Left kidney (tissue), 8 donors: ENCODE measurements around the gene PRDM1. TPM values are rescaled to one million over a fixed set of nuclear protein-coding genes. Genes with fewer than 3 reads are reported as not detected.
A peak's percentile ranks its signal among the peaks of the same experiment; 100 is the strongest.

Source experiments
- DNase-seq: peaks from one replicate; pipeline ENCODE4 v3.0.0-alpha.2; 2013
- long read RNA-seq, 8 donors: transcript quantifications; one replicate each; lab custom pipeline, GENCODE V29; 2026
- polyA plus RNA-seq: library from polyadenylated mRNA; unstranded; fragments of 120-200 nt; gene quantifications from one replicate; pipeline ENCODE4 v1.2.1, GENCODE V29; 2013; ENCODE audit not compliant: insufficient read length

The PRDM1 gene
- 2.5 TPM for polyA plus RNA-seq
- long read RNA-seq, donor 1, result 0 reads
- long read RNA-seq, donor 2, result 0 reads
- long read RNA-seq, donor 3, result 0 reads
- long read RNA-seq, donor 4, result 0 reads
- long read RNA-seq, donor 5, result 0 reads
- long read RNA-seq, donor 6, result 0 reads
- long read RNA-seq, donor 7, result 0 reads
- long read RNA-seq, donor 8, result 0 reads

DNA sequence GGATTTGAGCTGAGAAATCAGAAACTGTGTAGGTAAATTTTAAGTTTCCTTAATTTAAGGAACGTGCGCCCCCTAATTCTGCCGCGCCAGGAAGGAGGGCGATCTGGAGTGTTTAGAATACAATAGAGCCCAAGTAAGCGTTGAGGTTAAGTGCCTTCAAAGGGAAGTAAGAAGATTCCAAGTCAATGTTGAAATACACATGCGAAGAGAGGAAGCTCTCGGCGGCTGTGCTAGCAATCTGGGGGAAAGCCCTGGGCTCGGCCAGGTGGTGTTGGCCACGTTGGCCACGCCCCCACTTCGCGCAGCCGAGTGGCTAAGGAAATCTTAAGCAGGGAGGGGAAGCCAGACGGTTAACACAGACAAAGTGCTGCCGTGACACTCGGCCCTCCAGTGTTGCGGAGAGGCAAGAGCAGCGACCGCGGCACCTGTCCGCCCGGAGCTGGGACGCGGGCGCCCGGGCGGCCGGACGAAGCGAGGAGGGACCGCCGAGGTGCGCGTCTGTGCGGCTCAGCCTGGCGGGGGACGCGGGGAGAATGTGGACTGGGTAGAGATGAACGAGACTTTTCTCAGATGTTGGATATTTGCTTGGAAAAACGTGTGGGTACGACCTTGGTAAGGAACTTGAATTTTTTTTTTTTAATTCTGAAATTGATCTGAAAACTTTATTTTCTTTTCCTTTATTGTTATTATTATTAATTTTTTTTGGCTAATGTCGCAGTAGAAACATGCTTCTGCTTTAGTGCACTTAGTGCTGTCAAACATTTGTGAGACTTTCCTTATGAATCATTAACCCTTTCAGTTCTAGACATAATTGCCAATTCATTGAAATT lies at the start of gene PRDM1:
TSS of gene PRDM1 (plus strand) at position 353 of the 830 bp plus-strand sequence. CDS start at position 571, 218 bp downstream.
- DNase-seq, result peak; percentile 66

DNA sequence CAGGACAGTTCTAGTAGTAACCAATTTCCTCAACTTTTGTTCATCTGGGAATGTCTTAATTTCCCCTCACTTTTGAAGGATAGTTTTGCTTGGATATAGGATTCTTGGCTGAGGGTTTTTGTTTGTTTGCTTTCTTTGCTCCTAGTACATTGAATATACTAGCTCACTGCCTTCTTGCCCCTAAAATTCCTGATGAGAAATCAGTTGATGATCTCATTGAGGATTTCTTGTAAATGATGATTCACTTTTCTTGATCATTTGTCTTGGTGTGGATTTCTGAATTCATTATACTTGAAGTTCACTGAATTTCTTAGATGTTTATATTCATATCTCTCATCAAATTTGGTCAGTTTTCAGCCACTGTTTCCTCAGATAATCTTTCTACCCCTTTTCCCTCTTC lies 49.1 kb upstream of the PRDM1 start:
- no peak for DNase-seq

DNA sequence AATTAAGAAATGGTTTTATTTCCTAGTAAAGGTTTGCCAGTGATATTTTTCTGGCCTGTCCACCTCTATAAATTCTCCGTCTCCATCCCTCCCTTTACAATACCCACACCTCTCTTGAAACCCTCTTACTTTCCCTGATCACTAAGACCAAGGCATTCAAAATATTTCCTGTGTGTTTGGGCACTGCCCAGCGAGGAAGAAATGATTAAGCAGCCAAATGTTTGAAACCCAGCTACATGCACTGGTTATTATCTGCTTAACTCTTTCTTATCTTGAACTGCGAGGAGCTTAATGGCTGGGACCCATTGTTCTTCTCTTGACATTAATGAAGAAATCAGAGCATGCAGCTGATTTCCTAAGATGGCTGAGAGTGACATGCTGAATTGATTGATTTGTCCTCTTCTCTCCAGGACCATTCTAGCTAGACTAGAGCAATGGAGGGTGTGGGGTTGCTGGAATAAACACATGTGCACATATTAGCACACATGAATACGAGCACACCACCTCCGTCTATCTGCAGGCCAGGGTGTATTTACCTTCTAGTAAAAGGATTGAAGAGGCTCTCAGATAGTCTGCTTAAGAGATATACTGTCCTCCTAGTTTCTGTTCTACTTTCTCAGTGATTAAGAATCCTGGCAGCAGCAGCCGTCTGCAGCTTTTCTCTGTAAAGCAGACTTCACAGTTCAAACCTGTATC lies 46.1 kb upstream of the PRDM1 start:
- no peak for DNase-seq

DNA sequence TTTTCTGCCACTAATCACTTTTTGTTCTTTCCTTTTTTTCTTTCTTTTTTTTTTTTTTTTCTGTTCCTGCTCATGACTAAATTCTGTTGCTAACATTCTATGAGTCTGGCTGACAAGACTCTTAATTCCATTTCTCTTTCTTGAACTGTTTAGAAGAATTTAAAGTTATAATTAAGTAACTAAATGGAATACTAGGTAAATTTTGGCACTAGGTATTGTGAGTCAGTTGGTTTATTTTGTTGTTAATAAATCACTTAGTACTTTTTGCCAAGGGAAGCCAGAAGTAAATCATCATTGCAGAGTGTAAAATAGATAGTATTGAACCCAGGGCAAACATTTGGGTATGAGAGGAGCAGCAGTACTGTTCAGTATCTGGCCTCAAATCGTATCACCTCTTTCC lies 42.0 kb upstream of the PRDM1 start:
- DNase-seq, result no peak

DNA sequence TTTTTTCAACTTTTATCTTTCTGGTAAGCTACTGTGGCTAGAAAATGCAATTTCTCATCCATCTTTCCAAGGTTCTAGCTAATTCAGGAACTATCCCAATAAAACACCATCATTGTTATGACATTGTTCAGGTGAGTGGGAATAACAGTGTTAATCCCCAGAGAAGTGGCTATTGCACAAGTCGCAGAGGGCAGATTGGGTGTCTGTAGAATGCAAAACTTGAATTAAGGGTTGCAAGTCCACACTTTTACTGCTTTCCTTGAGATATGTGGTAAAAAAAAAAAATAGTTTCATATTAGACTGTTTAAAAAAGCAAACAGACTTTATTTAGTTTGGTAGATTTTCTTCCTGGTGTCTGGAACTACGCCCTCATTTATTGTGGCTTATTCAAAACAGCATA lies 41.1 kb upstream of the PRDM1 start:
- DNase-seq, result no peak

GRCh38 chr6:106046116-106046853 lies 39.9 kb upstream of the PRDM1 start:
- no peak for DNase-seq

DNA sequence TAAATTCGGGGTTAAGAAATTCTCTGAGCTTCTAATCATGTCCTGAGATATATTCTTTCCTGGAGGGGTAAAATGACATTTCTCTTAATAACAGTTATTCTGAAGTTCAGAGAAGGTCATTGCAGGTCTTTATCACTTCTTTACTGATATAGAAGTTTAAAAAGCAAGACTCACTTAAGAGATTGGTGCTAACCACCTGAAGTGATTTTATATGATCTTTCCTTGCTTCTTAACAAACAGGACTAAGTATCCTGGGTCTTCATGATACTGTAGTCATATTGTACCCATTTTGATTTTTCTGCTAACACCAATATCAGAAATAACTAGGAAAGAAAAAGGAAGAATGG lies 39.3 kb upstream of the PRDM1 start:
- no peak for DNase-seq

DNA sequence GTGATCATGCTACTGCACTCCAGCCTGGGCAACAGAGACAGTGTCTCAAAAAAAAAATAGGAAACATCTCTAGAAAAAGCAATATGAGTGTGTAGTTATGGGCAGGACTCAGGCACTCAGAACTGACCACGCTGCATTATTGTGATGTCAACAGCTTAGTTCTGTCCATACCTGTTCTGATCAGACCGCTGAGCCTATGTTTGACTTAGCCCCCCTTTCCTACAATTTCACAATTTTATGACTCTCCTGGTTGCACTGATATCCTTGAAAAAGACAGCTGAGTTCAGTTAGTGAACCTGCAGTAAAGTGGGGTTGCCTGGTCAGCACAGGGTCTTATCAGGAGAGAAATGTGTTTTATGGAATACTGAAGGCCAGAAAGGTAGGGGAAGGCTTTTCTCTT lies 37.8 kb upstream of the PRDM1 start:
- DNase-seq, result no peak

DNA sequence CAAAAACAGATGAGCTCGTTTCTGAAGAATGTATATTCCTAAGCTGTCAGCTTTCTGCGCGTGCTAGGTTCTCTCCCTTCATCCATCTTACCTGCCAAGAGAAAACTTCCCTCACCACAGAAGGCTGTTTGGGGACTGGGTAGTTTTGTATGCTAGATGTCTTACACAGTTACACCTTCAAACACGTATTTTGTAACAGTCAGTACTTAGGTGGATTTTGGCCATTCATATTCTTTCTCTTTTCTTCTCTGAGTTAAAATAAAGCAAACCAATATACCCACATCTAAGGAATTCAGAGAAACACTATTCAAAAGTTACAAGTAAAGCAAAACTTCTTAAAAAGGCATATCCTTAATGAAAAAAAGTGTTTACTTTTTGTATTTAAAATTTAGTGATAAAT lies 35.6 kb upstream of the PRDM1 start:
- no peak for DNase-seq

GRCh38 chr6:106051226-106051625 lies 34.9 kb upstream of the PRDM1 start:
- no peak for DNase-seq

GRCh38 chr6:106053484-106054205 lies 32.5 kb upstream of the PRDM1 start:
- no peak for DNase-seq

GRCh38 chr6:106055489-106055888 lies 30.6 kb upstream of the PRDM1 start:
- no peak for DNase-seq

DNA sequence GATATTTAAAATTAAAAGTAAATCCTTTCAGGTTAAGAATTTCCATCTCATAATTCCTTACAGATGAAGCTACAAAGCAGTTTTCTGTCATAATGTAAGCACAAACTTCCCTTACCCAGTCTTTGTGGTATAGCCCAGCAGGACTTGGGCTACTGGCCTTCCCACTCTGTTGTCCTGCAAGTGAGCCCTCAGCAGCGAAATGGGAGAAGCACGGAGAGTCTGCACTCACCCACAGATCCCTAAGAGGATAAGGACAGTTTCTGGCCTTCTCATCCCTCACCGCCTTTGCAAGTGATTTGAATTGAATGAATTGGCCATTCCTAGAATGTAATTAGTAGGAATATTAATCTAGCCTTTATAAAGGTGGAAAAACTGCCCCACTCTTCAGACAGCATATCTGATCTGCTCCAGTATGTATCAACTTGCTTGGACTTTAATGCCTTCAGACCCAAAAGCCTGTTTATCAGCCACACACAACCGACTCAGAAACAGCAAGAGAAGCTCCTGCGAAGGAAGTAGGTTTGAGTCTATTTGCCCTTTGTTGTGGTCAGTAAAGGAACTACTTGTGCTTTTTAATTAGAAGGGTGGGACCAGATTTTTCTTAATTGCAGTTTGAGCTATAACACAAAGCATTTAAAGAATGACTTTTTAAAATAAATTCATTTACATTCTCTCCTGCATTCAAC lies 29.9 kb upstream of the PRDM1 start:
- no peak for DNase-seq

DNA sequence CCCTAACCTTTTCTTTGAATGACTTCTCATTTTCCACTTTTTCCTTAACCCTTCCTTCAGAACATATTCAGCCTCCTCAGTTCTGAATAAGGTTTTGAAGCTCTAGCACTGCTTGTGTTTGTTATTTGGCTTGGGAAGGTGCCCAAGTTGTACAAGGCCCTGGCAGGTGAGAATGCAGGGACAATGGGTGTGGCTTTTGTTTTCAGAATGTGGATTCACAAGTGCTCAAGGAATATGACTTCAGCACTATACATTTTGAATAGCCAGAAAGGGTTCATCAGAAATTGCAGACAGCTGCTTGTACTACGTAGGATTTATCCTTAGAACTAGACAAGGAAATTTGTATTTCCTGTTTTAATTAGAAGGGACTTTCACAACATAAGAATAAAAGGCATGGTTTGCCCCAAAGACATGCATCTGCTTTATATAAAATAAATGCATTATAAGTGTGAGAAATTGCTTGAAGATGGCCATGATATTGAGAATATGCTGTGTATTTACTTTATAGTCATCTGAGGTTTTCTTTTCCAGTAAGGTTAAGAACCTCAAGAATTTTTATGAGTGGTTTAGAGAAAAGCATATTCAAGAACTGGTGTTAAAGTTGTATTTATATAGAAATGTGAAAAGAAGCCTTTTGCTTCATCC lies 29.3 kb upstream of the PRDM1 start:
- DNase-seq, result no peak

- DNase-seq, result no peak
These were observed 26.8 kb upstream of the PRDM1 start for GRCh38 chr6:106059331-106059730.

DNA sequence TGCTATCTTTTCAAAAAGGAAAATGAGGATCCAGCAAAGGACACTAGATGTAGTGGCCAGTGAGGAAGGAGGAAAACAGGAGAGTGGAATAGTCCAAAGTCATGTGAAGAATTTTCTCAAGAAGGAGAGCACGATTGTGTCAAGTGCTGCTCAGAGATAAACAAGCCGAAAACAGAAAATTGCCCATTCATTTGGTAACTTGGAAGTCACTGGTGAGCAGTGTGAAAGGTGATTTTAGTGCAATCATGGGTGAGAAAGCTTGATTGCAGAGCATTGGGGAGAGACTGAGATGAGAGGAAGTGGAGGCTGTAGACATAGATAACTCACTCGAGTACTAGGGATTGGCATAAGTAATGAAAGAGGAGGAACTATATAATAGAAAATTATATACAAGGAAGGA lies 26.0 kb upstream of the PRDM1 start:
- DNase-seq, result no peak

DNA sequence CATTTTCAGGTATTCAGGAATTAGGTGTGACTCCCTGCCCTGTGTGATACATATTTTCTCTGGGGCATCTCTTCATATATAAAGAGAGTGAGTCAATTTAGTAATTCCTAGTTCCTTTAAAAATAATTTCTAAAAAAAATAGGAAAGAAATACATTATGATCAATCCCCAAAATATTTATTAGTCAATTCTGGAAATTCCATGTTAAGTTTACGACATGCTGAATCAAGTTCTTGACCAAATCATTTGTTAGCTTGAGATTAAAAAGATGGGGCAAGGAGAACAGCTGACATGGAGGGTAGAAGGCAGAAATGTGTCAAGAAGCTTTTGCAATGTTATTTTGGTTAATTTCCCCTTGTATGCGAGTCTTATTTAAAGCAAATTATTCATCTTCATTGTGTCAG lies 22.7 kb upstream of the PRDM1 start:
- no peak for DNase-seq

GRCh38 chr6:106064142-106064541 lies 22.0 kb upstream of the PRDM1 start:
- no peak for DNase-seq

GRCh38 chr6:106064756-106065155 lies 21.4 kb upstream of the PRDM1 start:
- no peak for DNase-seq

DNA sequence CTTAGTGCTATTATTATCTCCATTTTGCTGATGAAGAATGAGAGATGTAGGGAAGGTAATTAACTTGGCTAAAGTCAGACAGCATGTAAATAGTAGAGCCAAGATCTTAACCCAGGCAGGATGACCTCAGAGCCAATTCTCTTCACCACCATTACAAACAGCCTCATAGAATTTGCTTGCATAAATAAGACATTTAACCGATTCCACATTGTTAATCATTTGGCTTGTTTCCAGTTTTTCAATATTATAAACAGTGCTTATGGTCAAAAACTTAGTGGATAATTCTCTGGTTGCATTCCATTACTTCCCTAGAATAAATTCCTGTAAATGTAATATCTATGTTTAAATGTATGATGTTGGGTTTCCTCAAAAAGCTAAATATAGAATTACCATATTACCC lies 19.1 kb upstream of the PRDM1 start:
- DNase-seq, result no peak

DNA sequence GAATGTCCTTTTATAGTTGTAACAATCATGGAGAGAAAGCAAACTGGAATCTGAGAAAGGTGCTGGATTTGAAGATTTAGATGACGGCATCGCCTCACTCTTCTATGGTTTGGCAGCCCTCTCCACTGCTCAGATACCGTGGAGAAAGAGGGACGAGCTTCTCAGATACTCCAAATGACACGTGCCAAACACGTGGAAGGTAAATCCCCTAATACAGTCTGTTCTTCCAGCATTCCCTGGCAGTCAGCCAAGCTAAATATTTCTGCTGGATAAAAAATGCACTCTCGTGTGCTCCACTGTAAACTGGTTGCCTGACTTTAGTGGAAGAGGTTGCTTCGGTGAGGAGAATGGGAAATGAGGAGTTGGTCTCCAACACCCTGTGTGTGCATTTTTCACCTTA lies 16.7 kb upstream of the PRDM1 start:
- peak; percentile 82 for DNase-seq
